Right lobe of liver (tissue), 4 donors: ENCODE data around the gene C12orf56.

ENCODE experiments used
- CTCF ChIP-seq, 4 donors: fragments of 200-600 bp in 3 of 4; fragments of 450-650 bp in 1 of 4; IDR thresholded peaks; one replicate each; pipeline versions ENCODE4 v1.5.1 to v1.8.0; 2016 to 2022; ENCODE audit warnings: antibody characterized with exemption in 4 of 4, mild to moderate bottlenecking in 2 of 4
- POLR2A ChIP-seq: fragments of 450-650 bp; IDR thresholded peaks from one replicate; pipeline ENCODE4 v1.6.1; 2017; ENCODE audit warnings: antibody characterized with exemption, mild to moderate bottlenecking
- donor health status: DM: no; HTN: no; CAD: no.
- donor health status: DM: no; HTN: no; CAD: no.
- donor health status: DM: no; HTN: yes; CAD: no.

- no peak for TF ChIP-seq CTCF (IDR thresholded peaks at IDR 0.05)
- TF ChIP-seq POLR2A = no peak
Measured at GRCh38 chr12:64411427-64411826, 20.9 kb upstream of the C12orf56 start.
